NT2/D1 (cell line): Measurements from ENCODE around the gene RPS6KB2.
"Not testable (repeated sequence)": the region's sequence is repeated elsewhere in the genome, so short reads cannot be mapped to it uniquely, and the experiment has no call there.

Experiments
- YY1 ChIP-seq: IDR thresholded peaks from 2 replicates; pipeline ENCODE4 v1.6.1; 2011; ENCODE audit not compliant: insufficient read length, insufficient read depth
- ZNF274 ChIP-seq: IDR thresholded peaks from 2 replicates; pipeline ENCODE4 v1.6.1; 2011; ENCODE audit warnings: mild to moderate bottlenecking, low read depth, low read length

DNA sequence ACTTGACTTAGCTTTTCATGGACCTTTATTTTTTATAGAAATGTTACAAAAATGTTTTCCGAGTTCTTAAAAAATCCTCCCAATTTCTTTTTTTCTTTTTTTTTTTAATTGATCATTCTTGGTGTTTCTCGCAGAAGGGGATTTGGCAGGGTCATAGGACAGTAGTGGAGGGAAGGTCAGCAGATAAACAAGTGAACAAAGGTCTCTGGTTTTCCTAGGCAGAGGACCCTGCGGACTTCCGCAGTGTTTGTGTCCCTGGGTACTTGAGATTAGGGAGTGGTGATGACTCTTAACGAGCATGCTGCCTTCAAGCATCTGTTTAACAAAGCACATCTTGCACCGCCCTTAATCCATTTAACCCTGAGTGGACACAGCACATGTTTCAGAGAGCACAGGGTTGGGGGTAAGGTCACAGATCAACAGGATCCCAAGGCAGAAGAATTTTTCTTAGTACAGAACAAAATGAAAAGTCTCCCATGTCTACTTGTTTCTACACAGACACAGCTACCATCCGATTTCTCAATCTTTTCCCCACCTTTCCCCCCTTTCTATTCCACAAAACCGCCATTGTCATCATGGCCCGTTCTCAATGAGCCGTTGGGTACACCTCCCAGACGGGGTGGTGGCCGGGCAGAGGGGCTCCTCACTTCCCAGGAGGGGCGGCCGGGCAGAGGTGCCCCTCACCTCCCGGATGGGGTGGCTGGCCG lies 49.2 kb downstream of the RPS6KB2 start:
- not testable (repeated sequence) for TF ChIP-seq ZNF274, YY1
